Measurements from ENCODE around the gene ANO3.

Gene ANO3

GRCh38 chr11:26490546-26490945 lies 158.6 kb downstream of the ANO3 start:
- Histone ChIP-seq H3K4me3 (ENCODE audit: insufficient read depth, low read length, poor library complexity, severe bottlenecking) (no peak overlapping the region), H2AFZ (ENCODE audit: low read depth, low read length, severe bottlenecking) (no peak overlapping the region), H3K9me2 (replicated peaks; ENCODE audit: insufficient read depth, low read length) (no peaks in the 10 kb centered on the region), H3K27ac (ENCODE audit: low read depth, low read length) (no peak overlapping the region), H3K4me2 (ENCODE audit: low read depth, low read length, poor library complexity, severe bottlenecking) (no peak overlapping the region), H3K36me3 (ENCODE audit: low read length) (no peaks in the 10 kb centered on the region), H3K79me2 (ENCODE audit: insufficient read depth, low read length) (no peaks in the 10 kb centered on the region), H4K20me1 (ENCODE audit: low read depth, low read length) (no peaks in the 10 kb centered on the region), H3F3A (ENCODE audit: insufficient read depth) (no peaks in the 10 kb centered on the region), H3K9ac (ENCODE audit: low read length) (no peak overlapping the region), H3K9me3 (ENCODE audit: insufficient read depth, low read length) (no peaks in the 10 kb centered on the region), H3K27me3 (ENCODE audit: low read length) (no peaks in the 10 kb centered on the region)
- no peak for TF ChIP-seq CTCF (IDR thresholded peaks at IDR 0.05; ENCODE audit: insufficient read depth, low read length, poor library complexity, severe bottlenecking)

GRCh38 chr11:26493616-26494015 lies 161.7 kb downstream of the ANO3 start:
- H3K4me3 ChIP-seq (ENCODE audit: insufficient read depth, low read length, poor library complexity, severe bottlenecking), result no peak overlapping the region
- no peak overlapping the region for H3K27ac ChIP-seq (ENCODE audit: low read depth, low read length)
- no peaks in the 10 kb centered on the region for H3F3A ChIP-seq (ENCODE audit: insufficient read depth)
- no peaks in the 10 kb centered on the region for H3K36me3 ChIP-seq (ENCODE audit: low read length)
- no peak overlapping the region for H3K4me2 ChIP-seq (ENCODE audit: low read depth, low read length, poor library complexity, severe bottlenecking)
- no peaks in the 10 kb centered on the region for H3K9me2 ChIP-seq (replicated peaks; ENCODE audit: insufficient read depth, low read length)
- no peaks in the 10 kb centered on the region for H3K27me3 ChIP-seq (ENCODE audit: low read length)
- no peak overlapping the region for H3K9ac ChIP-seq (ENCODE audit: low read length)
- H3K79me2 ChIP-seq (ENCODE audit: insufficient read depth, low read length), result no peaks in the 10 kb centered on the region
- no peak overlapping the region for H2AFZ ChIP-seq (ENCODE audit: low read depth, low read length, severe bottlenecking)
- no peaks in the 10 kb centered on the region for H3K9me3 ChIP-seq (ENCODE audit: insufficient read depth, low read length)
- no peaks in the 10 kb centered on the region for H4K20me1 ChIP-seq (ENCODE audit: low read depth, low read length)
- TF ChIP-seq EZH2phosphoT487 (conservative IDR thresholded peaks at IDR 0.05; ENCODE audit: low read length) (no peak), CTCF (IDR thresholded peaks at IDR 0.05; ENCODE audit: insufficient read depth, low read length, poor library complexity, severe bottlenecking) (no peak)

- H2AFZ ChIP-seq (ENCODE audit: low read depth, low read length, severe bottlenecking), result no peak overlapping the region
- H3K27ac ChIP-seq (ENCODE audit: low read depth, low read length), result no peak overlapping the region
These were observed 175.3 kb downstream of the ANO3 start for GRCh38 chr11:26507229-26507628.

More at GRCh38 chr11:26507229-26507628, 175.3 kb downstream of the ANO3 start:
- Histone ChIP-seq H4K20me1 (ENCODE audit: low read depth, low read length) (no peaks in the 10 kb centered on the region), H3K79me2 (ENCODE audit: insufficient read depth, low read length) (no peaks in the 10 kb centered on the region), H3K4me3 (ENCODE audit: insufficient read depth, low read length, poor library complexity, severe bottlenecking) (no peak overlapping the region), H3K9ac (ENCODE audit: low read length) (no peak overlapping the region), H3K9me2 (replicated peaks; ENCODE audit: insufficient read depth, low read length) (no peaks in the 10 kb centered on the region), H3F3A (ENCODE audit: insufficient read depth) (no peaks in the 10 kb centered on the region), H3K4me2 (ENCODE audit: low read depth, low read length, poor library complexity, severe bottlenecking) (no peak overlapping the region), H3K9me3 (ENCODE audit: insufficient read depth, low read length) (no peaks in the 10 kb centered on the region), H3K27me3 (ENCODE audit: low read length) (no peaks in the 10 kb centered on the region), H3K36me3 (ENCODE audit: low read length) (no peaks in the 10 kb centered on the region)
- TF ChIP-seq CTCF (IDR thresholded peaks at IDR 0.05; ENCODE audit: insufficient read depth, low read length, poor library complexity, severe bottlenecking) (no peak), EZH2phosphoT487 (conservative IDR thresholded peaks at IDR 0.05; ENCODE audit: low read length) (no peak)
